ENCODE measurements around the gene ADGRG1. TPM values are rescaled to one million over a fixed set of nuclear protein-coding genes. Genes with fewer than 3 reads are reported as not detected.

The ADGRG1 gene
- polyA plus RNA-seq, 1 experiment = 2.1 TPM

DNA sequence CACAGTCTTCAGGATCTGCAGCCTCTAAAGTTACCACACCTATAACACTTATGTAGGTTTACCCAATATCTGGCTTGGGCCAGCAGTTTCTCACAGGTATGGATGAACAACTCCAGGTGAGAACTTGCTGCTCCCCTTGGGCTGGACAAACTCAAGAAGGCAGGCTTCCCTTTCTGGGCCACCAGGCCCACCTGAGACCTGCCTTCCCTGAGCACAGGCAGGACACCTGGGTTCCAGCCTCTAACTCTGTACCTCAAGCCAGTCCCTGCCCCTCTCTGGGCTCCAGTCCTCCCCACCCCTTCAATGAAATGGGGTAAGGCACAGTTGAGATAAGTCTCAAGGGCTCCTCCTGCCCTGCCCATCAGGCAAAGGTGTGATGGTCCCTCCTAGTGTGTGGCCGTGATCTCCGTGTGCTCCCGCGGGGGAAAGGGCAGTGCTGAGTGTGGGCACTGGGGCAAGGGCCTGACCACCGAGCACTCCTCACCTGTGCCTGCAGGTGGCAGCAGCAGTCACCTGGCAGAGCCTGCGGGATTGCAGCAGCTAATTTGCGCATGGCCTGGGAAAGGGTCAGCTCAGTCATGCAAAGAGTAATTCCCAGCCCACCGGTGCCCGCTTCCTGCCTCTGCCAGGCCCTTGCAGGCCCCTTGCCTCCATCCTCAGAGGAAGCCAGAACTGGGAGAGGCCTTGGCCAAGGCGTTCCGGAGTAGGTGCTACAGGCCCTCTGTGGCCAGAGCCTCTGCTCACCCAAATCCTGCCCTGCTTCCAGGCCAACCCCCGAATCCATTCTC lies 28.2 kb upstream of the ADGRG1 start:
- Histone ChIP-seq H3K27ac (ENCODE audit: low read depth, low read length) (no peak overlapping the region), H3K27me3 (ENCODE audit: control insufficient read depth, insufficient read depth, low read length) (peaks cover 20% of the 10 kb centered on the region), H3K9me3 (ENCODE audit: control insufficient read depth, insufficient read depth, low read length) (no peaks in the 10 kb centered on the region), H3K4me3 (ENCODE audit: low read depth, low read length) (no peak overlapping the region)
- ChIA-PET CTCF (interaction anchor here (0.6 to 2.3 kb wide), 7 partner anchors 8 to 52 kb away, joined by 3 to 17 read pairs (median 3); no protein-coding TSS in a partner anchor), POLR2A (no interaction called here)
- TF ChIP-seq, protein P1, sequence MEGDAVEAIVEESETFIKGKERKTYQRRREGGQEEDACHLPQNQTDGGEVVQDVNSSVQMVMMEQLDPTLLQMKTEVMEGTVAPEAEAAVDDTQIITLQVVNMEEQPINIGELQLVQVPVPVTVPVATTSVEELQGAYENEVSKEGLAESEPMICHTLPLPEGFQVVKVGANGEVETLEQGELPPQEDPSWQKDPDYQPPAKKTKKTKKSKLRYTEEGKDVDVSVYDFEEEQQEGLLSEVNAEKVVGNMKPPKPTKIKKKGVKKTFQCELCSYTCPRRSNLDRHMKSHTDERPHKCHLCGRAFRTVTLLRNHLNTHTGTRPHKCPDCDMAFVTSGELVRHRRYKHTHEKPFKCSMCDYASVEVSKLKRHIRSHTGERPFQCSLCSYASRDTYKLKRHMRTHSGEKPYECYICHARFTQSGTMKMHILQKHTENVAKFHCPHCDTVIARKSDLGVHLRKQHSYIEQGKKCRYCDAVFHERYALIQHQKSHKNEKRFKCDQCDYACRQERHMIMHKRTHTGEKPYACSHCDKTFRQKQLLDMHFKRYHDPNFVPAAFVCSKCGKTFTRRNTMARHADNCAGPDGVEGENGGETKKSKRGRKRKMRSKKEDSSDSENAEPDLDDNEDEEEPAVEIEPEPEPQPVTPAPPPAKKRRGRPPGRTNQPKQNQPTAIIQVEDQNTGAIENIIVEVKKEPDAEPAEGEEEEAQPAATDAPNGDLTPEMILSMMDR (IDR thresholded peaks at IDR 0.05; ENCODE audit: low read depth, low read length) = peak; percentile 64
- no peak for DNase-seq (ENCODE audit: low read depth, low spot score)

DNA sequence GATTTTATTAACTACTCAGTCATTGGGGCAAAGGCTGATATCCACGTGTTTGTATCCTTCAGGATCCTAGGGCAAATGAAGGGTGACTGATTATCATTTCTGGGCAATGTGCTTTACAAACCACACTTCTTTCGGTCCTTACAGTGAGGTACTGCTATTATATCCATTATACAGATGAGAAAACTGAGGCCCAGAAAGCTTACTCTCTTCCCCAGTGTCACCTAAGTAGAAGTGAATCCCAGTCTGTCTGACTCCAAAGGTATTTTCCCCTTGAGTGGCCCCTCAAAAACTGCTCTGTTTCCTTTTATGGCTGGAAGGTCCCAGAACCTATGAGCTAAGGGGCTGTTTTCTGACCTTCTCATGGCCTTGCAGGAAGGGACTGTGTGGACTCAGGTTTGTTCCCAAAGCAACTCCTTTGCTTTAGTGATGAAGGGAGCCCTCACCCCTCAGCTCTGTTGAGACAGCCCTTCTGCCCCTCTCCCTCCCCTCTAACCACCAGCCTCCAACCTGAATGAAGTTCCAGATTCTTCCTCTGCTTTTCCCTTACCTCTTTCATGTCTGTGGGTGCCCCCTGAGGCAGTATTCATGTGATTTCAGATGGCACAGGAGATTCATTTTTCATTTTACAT lies 27.4 kb upstream of the ADGRG1 start:
- TF ChIP-seq, protein P1 (IDR thresholded peaks at IDR 0.05; ENCODE audit: low read depth, low read length) = no peak
- Histone ChIP-seq H3K27me3 (ENCODE audit: control insufficient read depth, insufficient read depth, low read length) (peaks cover 20% of the 10 kb centered on the region), H3K9me3 (ENCODE audit: control insufficient read depth, insufficient read depth, low read length) (no peaks in the 10 kb centered on the region), H3K27ac (ENCODE audit: low read depth, low read length) (no peak overlapping the region), H3K4me3 (ENCODE audit: low read depth, low read length) (no peak overlapping the region)
- CTCF ChIA-PET = interaction anchor here (1.0 to 3.0 kb wide), 6 partner anchors 8 to 51 kb away, joined by 3 to 17 read pairs (median 4); no protein-coding TSS in a partner anchor
- POLR2A ChIA-PET = no interaction called here
- DNase-seq (ENCODE audit: low read depth, low spot score) = no peak

DNA sequence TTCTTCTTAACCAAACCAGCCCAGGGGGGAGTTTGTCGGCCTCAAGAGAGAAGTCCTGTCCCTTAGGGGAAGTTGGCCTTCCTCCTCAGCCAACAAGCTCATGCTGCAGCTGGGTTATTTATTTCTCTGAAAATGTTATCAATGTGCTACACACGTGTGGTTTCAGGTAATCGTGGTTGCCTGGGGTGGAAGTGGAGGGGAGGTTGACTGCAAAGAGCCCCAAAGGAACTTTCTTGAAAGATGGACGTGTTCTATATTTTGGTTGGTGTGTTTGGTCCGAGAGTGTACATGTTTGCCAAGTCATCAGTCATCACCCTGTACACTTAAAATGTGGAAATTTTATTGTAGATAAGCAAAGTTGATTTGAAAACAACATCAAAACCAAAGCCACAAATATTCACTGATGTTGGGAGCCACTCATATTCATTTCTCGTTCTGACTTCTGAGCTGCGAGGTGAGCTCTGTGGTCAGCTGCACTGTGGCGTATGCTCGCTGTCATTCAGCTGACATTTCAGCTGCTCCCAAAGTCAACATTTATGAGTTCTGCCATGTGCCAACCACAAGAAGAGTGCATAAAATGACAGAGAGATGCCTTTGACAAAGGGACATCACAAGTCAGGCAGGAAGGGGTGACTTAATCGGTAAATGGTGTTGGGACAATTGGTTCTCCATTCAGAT lies 26.5 kb upstream of the ADGRG1 start:
- TF ChIP-seq, protein P1 (IDR thresholded peaks at IDR 0.05; ENCODE audit: low read depth, low read length) = no peak
- ChIA-PET CTCF (interaction anchor here (1.7 to 3.0 kb wide), 4 partner anchors 9 to 47 kb away, joined by 4 to 17 read pairs (median 10); no protein-coding TSS in a partner anchor), POLR2A (no interaction called here)
- H3K9me3 ChIP-seq (ENCODE audit: control insufficient read depth, insufficient read depth, low read length) = no peaks in the 10 kb centered on the region
- no peak overlapping the region for H3K27ac ChIP-seq (ENCODE audit: low read depth, low read length)
- no peak overlapping the region for H3K4me3 ChIP-seq (ENCODE audit: low read depth, low read length)
- no peak for DNase-seq (ENCODE audit: low read depth, low spot score)
- H3K27me3 ChIP-seq (ENCODE audit: control insufficient read depth, insufficient read depth, low read length) = peaks cover 19% of the 10 kb centered on the region

DNA sequence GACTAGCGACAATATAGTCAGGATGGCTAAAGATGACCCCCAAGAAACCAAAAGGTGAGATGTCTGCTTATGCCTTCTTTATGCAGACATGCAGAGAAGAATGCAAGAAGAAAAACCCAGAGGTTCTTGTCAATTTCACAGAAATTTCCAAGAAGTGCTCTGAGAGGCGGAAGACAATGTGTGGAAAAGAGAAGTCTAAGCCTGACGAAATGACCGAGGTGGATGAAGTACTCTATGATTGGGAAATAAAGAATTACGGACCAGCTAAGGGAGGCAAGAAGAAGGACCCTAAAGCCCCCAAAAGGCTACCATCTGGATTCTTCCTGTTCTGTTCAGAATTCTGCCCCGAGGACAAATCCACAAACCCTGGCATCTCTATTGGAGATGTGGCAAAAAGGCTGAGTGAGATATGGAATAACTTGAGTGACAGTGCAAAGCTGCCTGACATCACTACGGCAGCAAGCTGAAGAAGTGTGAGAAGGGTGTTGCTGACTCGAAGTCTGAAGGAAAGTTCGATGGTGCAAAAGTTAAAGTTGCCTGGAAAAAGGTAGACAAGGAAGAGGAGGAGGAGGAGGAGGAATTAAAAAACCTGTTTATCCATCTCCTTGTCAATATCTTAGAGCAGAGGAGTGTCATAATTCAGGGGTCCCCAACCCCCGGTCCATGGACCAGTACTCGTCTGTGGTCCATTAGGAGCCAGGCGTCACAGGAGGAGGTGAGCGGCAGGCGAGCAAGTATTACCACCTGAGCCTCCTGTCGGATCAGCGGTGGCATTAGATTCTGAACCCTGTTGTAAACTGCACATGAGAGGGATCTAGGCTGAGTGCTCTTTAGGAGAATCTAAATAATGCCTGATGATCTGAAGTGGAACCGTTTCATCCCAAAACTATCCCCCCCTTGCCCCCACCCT lies 25.1 kb upstream of the ADGRG1 start:
- TF ChIP-seq, protein P1 (IDR thresholded peaks at IDR 0.05; ENCODE audit: low read depth, low read length) = no peak
- ChIA-PET POLR2A (interaction anchor here (0.5 kb wide), 1 partner anchor 23 kb away, joined by 3 read pairs; no protein-coding TSS in a partner anchor), CTCF (interaction anchor here (2.0 to 3.0 kb wide), 2 partner anchors 12 to 27 kb away, joined by 5 to 15 read pairs; no protein-coding TSS in a partner anchor)
- Histone ChIP-seq H3K27me3 (ENCODE audit: control insufficient read depth, insufficient read depth, low read length) (peaks cover 15% of the 10 kb centered on the region), H3K4me3 (ENCODE audit: low read depth, low read length) (no peak overlapping the region), H3K27ac (ENCODE audit: low read depth, low read length) (no peak overlapping the region), H3K9me3 (ENCODE audit: control insufficient read depth, insufficient read depth, low read length) (no peaks in the 10 kb centered on the region)
- DNase-seq (ENCODE audit: low read depth, low spot score) = no peak

Data from AG04450 (cell line).